ENCODE results near the gene SLC25A40. TPM values are rescaled to one million over a fixed set of nuclear protein-coding genes. Genes with fewer than 3 reads are reported as not detected.

SLC25A40 gene
- total RNA-seq, 1 experiment from 2014 or later: 29.6 TPM

DNA sequence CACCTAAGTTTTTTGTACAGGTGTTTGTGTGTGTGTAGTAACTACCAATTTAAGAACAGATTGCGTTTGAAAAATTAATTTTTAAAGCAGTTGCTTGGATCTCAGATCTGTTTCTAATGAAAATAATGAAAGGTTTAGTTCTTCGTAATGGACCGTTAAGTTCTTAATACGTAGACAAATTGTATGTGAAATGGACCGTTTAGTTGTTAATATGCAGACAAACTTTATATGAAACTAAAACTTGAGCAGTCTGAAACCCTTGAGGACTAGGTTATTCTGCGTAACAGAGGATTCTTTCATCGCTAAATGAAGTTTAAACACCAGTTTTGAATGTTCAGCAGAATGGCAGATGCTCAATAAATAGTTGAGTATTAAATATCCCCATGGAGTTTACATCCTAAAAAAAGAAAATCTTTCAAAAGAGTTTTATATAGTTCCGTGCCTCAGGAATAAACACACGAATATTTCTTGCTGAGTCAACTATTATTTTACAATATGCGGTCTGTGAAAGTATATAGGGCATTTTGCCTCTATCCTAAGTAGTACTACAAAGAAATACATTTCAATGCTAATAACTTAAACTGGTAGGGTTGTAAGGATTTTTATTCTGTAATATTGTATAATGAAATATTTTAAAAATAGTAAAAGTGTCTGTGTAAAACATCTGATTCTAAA is 1.3 kb upstream of the SLC25A40 start:
- H3K9me3 ChIP-seq (ENCODE audit: low read depth, low read length, poor library complexity, severe bottlenecking): no peaks in the 10 kb centered on the region
- BruUV-seq (replicated peaks): TSS peak; percentile 41
- DNase-seq (ENCODE audit: low spot score): no peak
- TF ChIP-seq, protein P1, sequence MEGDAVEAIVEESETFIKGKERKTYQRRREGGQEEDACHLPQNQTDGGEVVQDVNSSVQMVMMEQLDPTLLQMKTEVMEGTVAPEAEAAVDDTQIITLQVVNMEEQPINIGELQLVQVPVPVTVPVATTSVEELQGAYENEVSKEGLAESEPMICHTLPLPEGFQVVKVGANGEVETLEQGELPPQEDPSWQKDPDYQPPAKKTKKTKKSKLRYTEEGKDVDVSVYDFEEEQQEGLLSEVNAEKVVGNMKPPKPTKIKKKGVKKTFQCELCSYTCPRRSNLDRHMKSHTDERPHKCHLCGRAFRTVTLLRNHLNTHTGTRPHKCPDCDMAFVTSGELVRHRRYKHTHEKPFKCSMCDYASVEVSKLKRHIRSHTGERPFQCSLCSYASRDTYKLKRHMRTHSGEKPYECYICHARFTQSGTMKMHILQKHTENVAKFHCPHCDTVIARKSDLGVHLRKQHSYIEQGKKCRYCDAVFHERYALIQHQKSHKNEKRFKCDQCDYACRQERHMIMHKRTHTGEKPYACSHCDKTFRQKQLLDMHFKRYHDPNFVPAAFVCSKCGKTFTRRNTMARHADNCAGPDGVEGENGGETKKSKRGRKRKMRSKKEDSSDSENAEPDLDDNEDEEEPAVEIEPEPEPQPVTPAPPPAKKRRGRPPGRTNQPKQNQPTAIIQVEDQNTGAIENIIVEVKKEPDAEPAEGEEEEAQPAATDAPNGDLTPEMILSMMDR (conservative IDR thresholded peaks at IDR 0.05; ENCODE audit: low read depth, low read length): no peak
- no peak for TF ChIP-seq EZH2 (IDR thresholded peaks at IDR 0.05; ENCODE audit: borderline replicate concordance, low read depth, low read length, poor library complexity, severe bottlenecking)
- ChIA-PET POLR2A (ENCODE audit: low non-redundant PET) (no interaction called here), CTCF (no interaction called here)
- peaks cover 46% of the 10 kb centered on the region for H3K36me3 ChIP-seq (ENCODE audit: insufficient read depth, low read length, poor library complexity, severe bottlenecking)
- peaks cover 10% of the 10 kb centered on the region for H3K4me1 ChIP-seq (ENCODE audit: insufficient read depth, low read length, poor library complexity, severe bottlenecking)
- no peaks in the 10 kb centered on the region for H3K27me3 ChIP-seq (replicated peaks; ENCODE audit: insufficient read depth, low read depth, low read length, poor library complexity)
- peak overlapping the region; percentile 96 for H3K4me3 ChIP-seq (ENCODE audit: low read depth, low read length, poor library complexity, severe bottlenecking)
- intact Hi-C loops (cut with micrococcal nuclease; ENCODE audit: unreplicated experiment): no loop called here
- peak overlapping the region; percentile 96 for H3K27ac ChIP-seq (ENCODE audit: low read depth, low read length, poor library complexity, severe bottlenecking)

DNA sequence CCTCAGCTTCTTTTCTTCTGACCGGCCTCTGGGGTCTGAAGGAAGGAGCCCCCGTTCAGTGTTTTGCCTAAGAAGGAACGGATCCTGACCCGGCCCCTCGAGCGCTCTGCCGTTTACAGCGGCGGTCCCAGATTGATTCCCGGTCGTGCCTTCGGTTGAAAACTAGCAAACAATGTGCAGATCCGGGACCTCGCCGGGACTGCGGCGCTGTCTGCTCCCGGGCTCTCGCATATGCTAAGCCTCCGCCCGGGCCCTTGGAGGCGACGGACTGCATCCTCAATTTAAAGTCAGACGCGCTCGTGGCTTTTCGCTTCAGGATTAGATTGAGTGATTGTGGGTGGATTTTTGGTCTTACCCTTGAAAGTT is 692 bp upstream of the SLC25A40 start:
- H3K9me3 ChIP-seq (ENCODE audit: low read depth, low read length, poor library complexity, severe bottlenecking): peaks cover 1% of the 10 kb centered on the region
- peak overlapping the region; percentile 96 for H3K4me3 ChIP-seq (ENCODE audit: low read depth, low read length, poor library complexity, severe bottlenecking)
- peaks cover 44% of the 10 kb centered on the region for H3K36me3 ChIP-seq (ENCODE audit: insufficient read depth, low read length, poor library complexity, severe bottlenecking)
- no peaks in the 10 kb centered on the region for H3K27me3 ChIP-seq (replicated peaks; ENCODE audit: insufficient read depth, low read depth, low read length, poor library complexity)
- ChIA-PET CTCF (no interaction called here), POLR2A (ENCODE audit: low non-redundant PET) (no interaction called here)
- DNase-seq (ENCODE audit: low spot score): peak; percentile 74
- peaks cover 10% of the 10 kb centered on the region for H3K4me1 ChIP-seq (ENCODE audit: insufficient read depth, low read length, poor library complexity, severe bottlenecking)
- TF ChIP-seq, protein P1 (conservative IDR thresholded peaks at IDR 0.05; ENCODE audit: low read depth, low read length): no peak
- TF ChIP-seq EZH2 (IDR thresholded peaks at IDR 0.05; ENCODE audit: borderline replicate concordance, low read depth, low read length, poor library complexity, severe bottlenecking): no peak
- H3K27ac ChIP-seq (ENCODE audit: low read depth, low read length, poor library complexity, severe bottlenecking): peak overlapping the region; percentile 96
- intact Hi-C loops (cut with micrococcal nuclease; ENCODE audit: unreplicated experiment): no loop called here
- no TSS peak for BruUV-seq (replicated peaks)

DNA sequence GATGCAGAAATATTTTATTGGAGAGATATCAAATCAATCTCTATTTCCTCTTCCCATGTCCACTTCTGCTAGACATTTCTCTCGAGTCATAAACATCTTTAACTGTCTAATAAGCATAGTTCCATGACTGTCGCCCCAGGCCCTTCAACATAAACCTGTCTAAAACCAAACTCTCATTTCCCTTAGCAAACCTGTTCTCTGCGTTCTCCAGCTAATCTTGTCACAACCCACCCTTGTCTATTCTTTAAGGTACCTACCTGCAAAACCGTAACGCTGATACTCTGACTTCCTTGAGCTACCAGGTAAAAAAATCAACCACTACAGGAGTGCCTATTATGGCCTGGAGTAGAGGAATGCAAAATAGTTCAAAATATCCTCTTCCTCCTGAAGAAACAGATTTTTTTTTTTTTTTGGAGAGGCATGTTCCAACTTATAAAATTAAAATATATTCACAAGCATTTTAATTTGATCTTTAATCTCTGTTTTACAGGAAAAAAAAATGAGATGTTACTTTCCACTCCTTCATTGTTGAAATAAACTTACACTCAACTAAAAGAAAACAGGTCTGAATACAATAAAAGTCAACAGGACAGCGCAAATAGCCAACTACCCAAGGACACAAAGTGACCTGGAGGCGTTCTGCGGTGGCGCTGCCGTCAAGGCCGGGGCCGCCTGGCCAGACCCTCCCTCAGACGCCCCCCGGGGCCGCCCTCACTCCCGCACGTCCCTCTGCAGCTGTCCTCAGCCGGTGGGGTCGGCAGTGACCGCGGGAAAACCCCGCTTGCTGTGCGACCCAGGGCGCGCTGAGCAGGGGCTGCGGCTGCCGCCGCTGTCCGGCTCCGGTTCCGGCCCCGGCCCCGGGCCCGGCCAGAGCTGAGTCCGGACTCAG is 765 bp downstream of the SLC25A40 start:
- Histone ChIP-seq H3K4me3 (ENCODE audit: low read depth, low read length, poor library complexity, severe bottlenecking) (peak overlapping the region; percentile 96), H3K9me3 (ENCODE audit: low read depth, low read length, poor library complexity, severe bottlenecking) (peaks cover 13% of the 10 kb centered on the region), H3K36me3 (ENCODE audit: insufficient read depth, low read length, poor library complexity, severe bottlenecking) (peaks cover 43% of the 10 kb centered on the region), H3K27ac (ENCODE audit: low read depth, low read length, poor library complexity, severe bottlenecking) (peak overlapping the region; percentile 96), H3K4me1 (ENCODE audit: insufficient read depth, low read length, poor library complexity, severe bottlenecking) (peaks cover 10% of the 10 kb centered on the region), H3K27me3 (replicated peaks; ENCODE audit: insufficient read depth, low read depth, low read length, poor library complexity) (no peaks in the 10 kb centered on the region)
- BruUV-seq (replicated peaks): TSS peak; percentile 56
- ChIA-PET POLR2A (ENCODE audit: low non-redundant PET) (no interaction called here), CTCF (no interaction called here)
- DNase-seq (ENCODE audit: low spot score): no peak
- TF ChIP-seq EZH2 (IDR thresholded peaks at IDR 0.05; ENCODE audit: borderline replicate concordance, low read depth, low read length, poor library complexity, severe bottlenecking): no peak
- TF ChIP-seq, protein P1 (conservative IDR thresholded peaks at IDR 0.05; ENCODE audit: low read depth, low read length): no peak
- intact Hi-C loops (cut with micrococcal nuclease; ENCODE audit: unreplicated experiment): no loop called here

Data from A673 (cell line).